ENCODE results near the gene INTS3.
A peak's percentile ranks its signal among the peaks of the same experiment; 100 is the strongest.
"Not testable (repeated sequence)": the region's sequence is repeated elsewhere in the genome, so short reads cannot be mapped to it uniquely, and the experiment has no call there.

Gene INTS3

GRCh38 chr1:153763365-153764225 is 35.7 kb downstream of the INTS3 start:
- no peak for DNase-seq (ENCODE audit: low read depth)

GRCh38 chr1:153764310-153764709 is 36.5 kb downstream of the INTS3 start:
- DNase-seq (ENCODE audit: low read depth), result no peak

- DNase-seq (ENCODE audit: low read depth), result not testable (repeated sequence)
Measured at GRCh38 chr1:153766663-153767062, 38.8 kb downstream of the INTS3 start.

- DNase-seq (ENCODE audit: low read depth), result no peak
Measured at GRCh38 chr1:153767519-153767918, 39.7 kb downstream of the INTS3 start.

- DNase-seq (ENCODE audit: low read depth), result no peak
Measured at GRCh38 chr1:153768316-153769181, 40.7 kb downstream of the INTS3 start.

GRCh38 chr1:153769221-153769620 is 41.4 kb downstream of the INTS3 start:
- DNase-seq (ENCODE audit: low read depth), result no peak

DNA sequence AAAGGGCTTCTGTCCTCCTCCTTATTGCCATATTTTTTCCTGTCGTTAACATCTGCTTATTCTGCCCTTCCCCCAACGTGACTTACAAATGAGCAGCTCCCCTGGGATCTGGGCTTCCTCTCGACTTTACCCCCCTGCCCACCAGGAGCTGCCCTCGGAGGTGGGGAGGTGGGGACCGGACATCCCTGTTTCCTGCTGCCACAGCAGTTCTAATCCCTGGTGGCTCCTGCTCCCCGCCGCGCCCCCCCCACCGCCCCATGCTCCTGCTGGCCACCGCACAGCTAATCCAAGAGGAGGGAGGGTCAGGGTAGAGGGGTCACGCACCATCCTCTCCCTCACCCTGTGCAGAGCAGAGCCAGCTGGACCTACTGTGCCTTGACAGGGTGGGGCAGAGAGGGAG is 42.9 kb downstream of the INTS3 start:
- no peak for DNase-seq (ENCODE audit: low read depth)

GRCh38 chr1:153771261-153771660 is 43.4 kb downstream of the INTS3 start:
- DNase-seq (ENCODE audit: low read depth), result no peak

DNA sequence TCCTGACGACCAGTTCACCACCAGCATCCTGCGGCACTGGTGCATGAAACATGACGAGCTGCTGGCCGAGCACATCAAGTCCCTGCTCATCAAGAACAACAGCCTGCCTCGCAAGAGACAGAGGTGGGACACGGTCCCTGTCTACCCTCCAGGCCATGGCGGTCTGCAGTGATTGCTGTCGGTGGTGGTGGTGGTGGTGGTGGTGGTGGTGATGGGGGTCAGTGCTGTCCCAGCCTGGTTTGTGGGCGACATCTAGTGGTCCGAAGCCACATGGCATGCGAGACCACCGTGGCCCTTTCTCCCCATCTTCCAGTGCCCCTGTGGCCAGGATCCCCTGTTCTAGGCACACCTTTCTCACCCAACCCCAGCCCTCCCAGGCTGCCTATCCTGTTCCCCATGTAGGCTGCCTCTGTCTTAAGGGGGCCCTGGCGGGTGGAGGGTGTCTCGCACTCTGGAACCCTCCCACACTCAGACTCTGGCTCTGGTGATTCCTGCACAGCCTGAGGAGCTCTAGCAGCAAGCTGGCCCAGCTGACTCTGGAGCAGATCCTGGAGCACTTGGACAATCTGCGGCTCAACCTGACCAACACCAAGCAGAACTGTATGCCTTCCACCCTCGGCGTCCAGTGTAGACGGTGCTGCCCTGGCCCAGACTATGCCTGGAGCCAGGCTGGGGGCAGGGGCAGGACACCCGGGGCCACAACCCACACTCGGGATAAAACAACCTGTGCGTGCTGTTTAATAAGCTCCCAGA is 44.2 kb downstream of the INTS3 start:
- DNase-seq (ENCODE audit: low read depth), result no peak

- no peak for DNase-seq (ENCODE audit: low read depth)
Measured at GRCh38 chr1:153773096-153773921, 45.5 kb downstream of the INTS3 start.

DNA sequence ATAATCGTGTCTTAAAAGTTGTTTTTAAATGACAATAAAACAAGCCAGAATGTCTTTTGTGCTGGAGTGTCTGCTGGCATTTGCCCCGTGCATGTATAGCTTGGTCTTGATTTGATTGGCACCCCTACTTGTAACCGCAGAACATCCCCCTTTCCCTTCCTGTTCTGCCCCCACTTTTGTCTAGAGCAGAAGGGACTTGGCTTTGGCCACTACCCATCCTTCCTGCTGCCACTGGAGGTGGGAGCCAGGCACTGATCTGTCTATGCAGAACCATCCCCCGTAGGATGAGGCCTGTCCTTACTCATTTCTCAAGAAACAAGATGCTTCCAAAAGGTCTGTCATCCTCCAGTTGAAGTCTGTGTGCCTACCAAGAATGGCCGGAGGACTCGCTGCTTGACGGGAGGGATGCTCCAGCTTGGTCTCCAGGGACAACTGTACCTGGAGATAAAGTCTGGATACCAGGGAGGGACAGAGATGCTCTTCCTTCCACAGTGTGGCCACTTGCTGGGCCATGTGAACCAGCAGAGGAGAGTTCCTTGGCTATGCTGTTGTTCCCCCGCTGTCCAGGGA is 46.3 kb downstream of the INTS3 start:
- DNase-seq (ENCODE audit: low read depth), result no peak

DNA sequence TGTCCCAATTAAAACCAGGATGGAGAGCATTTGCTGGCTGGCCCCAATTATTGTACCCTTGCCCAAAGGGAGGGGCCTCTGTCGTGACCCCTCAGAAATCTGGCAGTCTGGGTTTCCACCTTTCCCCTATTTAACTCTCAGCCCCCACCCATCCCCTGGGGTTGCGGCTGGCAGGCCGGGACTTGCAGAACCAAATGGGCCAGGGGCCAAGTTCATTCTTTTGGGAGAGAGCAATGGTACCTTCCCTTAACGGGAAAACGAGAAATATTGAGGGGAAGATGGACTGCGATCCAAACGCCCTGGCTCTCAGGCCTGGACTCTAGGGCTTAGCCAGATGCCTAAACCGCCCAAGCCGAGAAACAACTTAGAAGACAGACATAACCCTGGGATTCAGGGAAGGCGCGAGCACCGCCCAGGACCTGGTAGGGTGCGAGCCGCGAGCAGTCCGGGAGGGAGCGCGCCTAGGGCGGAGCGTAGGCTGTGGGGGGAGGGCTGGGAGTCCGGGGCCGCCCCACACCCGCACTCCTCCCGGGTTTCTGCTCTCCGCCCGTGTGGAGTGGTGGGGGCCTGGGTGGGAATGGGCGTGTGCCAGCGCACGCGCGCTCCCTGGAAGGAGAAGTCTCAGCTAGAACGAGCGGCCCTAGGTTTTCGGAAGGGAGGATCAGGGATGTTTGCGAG is 47.1 kb downstream of the INTS3 start, which contains the start of gene SLC27A3:
Gene SLC27A3, plus strand, starts transcription at position 628 of the 678 bp plus-strand sequence. CDS start 91 bp downstream, outside the sequence.
- DNase-seq (ENCODE audit: low read depth), result no peak

DNA sequence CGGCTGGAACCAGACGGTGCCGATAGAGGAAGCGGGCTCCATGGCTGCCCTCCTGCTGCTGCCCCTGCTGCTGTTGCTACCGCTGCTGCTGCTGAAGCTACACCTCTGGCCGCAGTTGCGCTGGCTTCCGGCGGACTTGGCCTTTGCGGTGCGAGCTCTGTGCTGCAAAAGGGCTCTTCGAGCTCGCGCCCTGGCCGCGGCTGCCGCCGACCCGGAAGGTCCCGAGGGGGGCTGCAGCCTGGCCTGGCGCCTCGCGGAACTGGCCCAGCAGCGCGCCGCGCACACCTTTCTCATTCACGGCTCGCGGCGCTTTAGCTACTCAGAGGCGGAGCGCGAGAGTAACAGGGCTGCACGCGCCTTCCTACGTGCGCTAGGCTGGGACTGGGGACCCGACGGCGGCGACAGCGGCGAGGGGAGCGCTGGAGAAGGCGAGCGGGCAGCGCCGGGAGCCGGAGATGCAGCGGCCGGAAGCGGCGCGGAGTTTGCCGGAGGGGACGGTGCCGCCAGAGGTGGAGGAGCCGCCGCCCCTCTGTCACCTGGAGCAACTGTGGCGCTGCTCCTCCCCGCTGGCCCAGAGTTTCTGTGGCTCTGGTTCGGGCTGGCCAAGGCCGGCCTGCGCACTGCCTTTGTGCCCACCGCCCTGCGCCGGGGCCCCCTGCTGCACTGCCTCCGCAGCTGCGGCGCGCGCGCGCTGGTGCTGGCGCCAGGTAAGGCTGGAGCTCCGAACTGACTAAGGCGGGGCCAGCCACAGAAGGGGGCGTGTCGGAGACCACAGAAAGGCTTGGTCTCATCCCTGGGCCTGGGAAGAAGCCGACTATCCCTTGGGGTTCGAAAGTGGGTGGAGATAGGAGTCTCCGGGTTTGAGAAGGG is 47.8 kb downstream of the INTS3 start:
- peak; percentile 53 for DNase-seq (ENCODE audit: low read depth)

DNA sequence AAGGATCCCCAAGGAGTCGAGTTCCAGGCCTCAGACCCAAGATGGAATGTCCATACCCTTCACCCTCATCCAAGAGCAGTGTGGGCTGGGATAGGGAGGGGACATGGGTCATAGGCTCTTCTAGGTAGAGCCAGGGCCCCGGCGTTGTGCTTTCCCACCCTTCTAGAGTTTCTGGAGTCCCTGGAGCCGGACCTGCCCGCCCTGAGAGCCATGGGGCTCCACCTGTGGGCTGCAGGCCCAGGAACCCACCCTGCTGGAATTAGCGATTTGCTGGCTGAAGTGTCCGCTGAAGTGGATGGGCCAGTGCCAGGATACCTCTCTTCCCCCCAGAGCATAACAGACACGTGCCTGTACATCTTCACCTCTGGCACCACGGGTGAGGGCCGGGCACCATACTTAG is 48.5 kb downstream of the INTS3 start:
- no peak for DNase-seq (ENCODE audit: low read depth)

GRCh38 chr1:153776845-153777370 is 49.1 kb downstream of the INTS3 start:
- DNase-seq (ENCODE audit: low read depth), result no peak

GRCh38 chr1:153777648-153778047 is 49.8 kb downstream of the INTS3 start:
- DNase-seq (ENCODE audit: low read depth), result no peak

GRCh38 chr1:153778051-153778823 is 50.4 kb downstream of the INTS3 start:
- no peak for DNase-seq (ENCODE audit: low read depth)

DNA sequence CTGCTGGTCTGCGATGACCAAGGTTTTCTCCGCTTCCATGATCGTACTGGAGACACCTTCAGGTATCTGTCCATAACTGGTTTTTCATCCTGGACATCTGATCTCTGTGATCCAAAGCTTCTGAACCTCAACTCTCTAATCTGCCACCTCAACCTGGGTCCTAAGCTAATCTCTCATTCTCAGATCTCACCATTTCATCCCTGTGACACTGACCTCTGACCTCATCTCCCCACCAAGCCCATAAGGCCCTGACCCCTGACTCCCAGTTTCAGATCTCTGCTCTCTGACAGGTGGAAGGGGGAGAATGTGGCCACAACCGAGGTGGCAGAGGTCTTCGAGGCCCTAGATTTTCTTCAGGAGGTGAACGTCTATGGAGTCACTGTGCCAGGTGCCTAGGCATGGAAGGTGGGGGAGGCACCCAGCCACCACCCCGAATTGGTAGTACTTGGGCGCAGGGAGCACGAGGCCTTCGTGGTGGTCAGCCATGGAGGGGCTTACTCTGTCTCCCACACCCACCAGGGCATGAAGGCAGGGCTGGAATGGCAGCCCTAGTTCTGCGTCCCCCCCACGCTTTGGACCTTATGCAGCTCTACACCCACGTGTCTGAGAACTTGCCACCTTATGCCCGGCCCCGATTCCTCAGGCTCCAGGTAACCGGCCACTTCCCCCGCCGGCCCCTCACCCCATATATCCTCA is 51.1 kb downstream of the INTS3 start:
- no peak for DNase-seq (ENCODE audit: low read depth)

Measured in amniotic epithelial cell (primary cell).